Measurements from ENCODE around the gene PORCN.

The PORCN gene

GRCh38 chrX:48476919-48477318 is 31.9 kb upstream of the PORCN start:
- DNase-seq: no peak
- no peak for ATAC-seq

GRCh38 chrX:48477960-48478755 is 30.6 kb upstream of the PORCN start:
- ATAC-seq: no peak

GRCh38 chrX:48478806-48479205 is 30.0 kb upstream of the PORCN start:
- DNase-seq (no peak), ATAC-seq (no peak)

More at GRCh38 chrX:48477960-48478755, 30.6 kb upstream of the PORCN start:
- DNase-seq: no peak

GRCh38 chrX:48480142-48480541 is 28.6 kb upstream of the PORCN start:
- ATAC-seq (no peak), DNase-seq (no peak)

GRCh38 chrX:48480583-48480982 is 28.2 kb upstream of the PORCN start:
- ATAC-seq: no peak
- DNase-seq: no peak

GRCh38 chrX:48482526-48482925 is 26.3 kb upstream of the PORCN start:
- ATAC-seq (no peak), DNase-seq (no peak)

GRCh38 chrX:48487362-48487798 is 21.4 kb upstream of the PORCN start:
- no peak for DNase-seq
- ATAC-seq: peak; percentile 9

GRCh38 chrX:48488034-48488433 is 20.8 kb upstream of the PORCN start:
- ATAC-seq (no peak), DNase-seq (no peak)

- ATAC-seq (no peak), DNase-seq (no peak)
These were observed 19.5 kb upstream of the PORCN start for GRCh38 chrX:48489296-48489695.

GRCh38 chrX:48489892-48490291 is 18.9 kb upstream of the PORCN start:
- ATAC-seq (no peak), DNase-seq (no peak)

GRCh38 chrX:48490661-48491060 is 18.1 kb upstream of the PORCN start:
- DNase-seq (no peak), ATAC-seq (no peak)

- ATAC-seq: no peak
- DNase-seq: no peak
These were observed 17.0 kb upstream of the PORCN start for GRCh38 chrX:48491809-48492208.

- DNase-seq: no peak
- no peak for ATAC-seq
These were observed 16.4 kb upstream of the PORCN start for GRCh38 chrX:48492293-48492910.

- DNase-seq: peak; percentile 17
- no peak for ATAC-seq
These were observed 14.9 kb upstream of the PORCN start for GRCh38 chrX:48493890-48494364.

- DNase-seq: no peak
- no peak for ATAC-seq
These were observed 12.1 kb upstream of the PORCN start for GRCh38 chrX:48496660-48497059.

- no peak for ATAC-seq
These were observed 10.9 kb upstream of the PORCN start for GRCh38 chrX:48497871-48498270.

GRCh38 chrX:48498374-48498809 is 10.4 kb upstream of the PORCN start:
- DNase-seq: no peak
- ATAC-seq: no peak

More at GRCh38 chrX:48497871-48498270, 10.9 kb upstream of the PORCN start:
- DNase-seq: no peak

- ATAC-seq (no peak), DNase-seq (no peak)
These were observed 4.5 kb upstream of the PORCN start for GRCh38 chrX:48504261-48504660.

- no peak for ATAC-seq
- DNase-seq: no peak
These were observed 3.3 kb upstream of the PORCN start for GRCh38 chrX:48505481-48505880.

GRCh38 chrX:48507246-48507645 is 1.5 kb upstream of the PORCN start:
- no peak for ATAC-seq

GRCh38 chrX:48509245-48509590 is 426 bp downstream of the PORCN start:
- no peak for DNase-seq

More at GRCh38 chrX:48507246-48507645, 1.5 kb upstream of the PORCN start:
- DNase-seq: no peak

GRCh38 chrX:48509619-48510018 is 827 bp downstream of the PORCN start:
- DNase-seq (no peak), ATAC-seq (peak; percentile 21)

More at GRCh38 chrX:48509245-48509590, 426 bp downstream of the PORCN start:
- peak; percentile 4 for ATAC-seq

GRCh38 chrX:48511560-48511959 is 2.8 kb downstream of the PORCN start:
- ATAC-seq (no peak), DNase-seq (no peak)

Data from stimulated activated naive CD8-positive, alpha-beta T cell treated with anti-CD3 and anti-CD28 coated beads, Interleukin-15, Interleukin-2, amounts not matched to agents 100 U/mL and 50 U/mL, for 24 hours (primary cell).